ENCODE data around the gene PKD1L1. TPM values are rescaled to one million over a fixed set of nuclear protein-coding genes. Genes with fewer than 3 reads are reported as not detected.
"Not testable (repeated sequence)": the region's sequence is repeated elsewhere in the genome, so short reads cannot be mapped to it uniquely, and the experiment has no call there.

The PKD1L1 gene
- total RNA-seq, 4 donors from 2014 or later = 0.38 to 81.7 (median 0.82) TPM

- no peak for DNase-seq (ENCODE audit: low spot score)
- TF ChIP-seq CTCF (IDR thresholded peaks at IDR 0.05) = no peak
- no peak for ATAC-seq (ENCODE audit: low FRiP score)
Observed at GRCh38 chr7:47947355-47947749, 914 bp downstream of the PKD1L1 start.

DNA sequence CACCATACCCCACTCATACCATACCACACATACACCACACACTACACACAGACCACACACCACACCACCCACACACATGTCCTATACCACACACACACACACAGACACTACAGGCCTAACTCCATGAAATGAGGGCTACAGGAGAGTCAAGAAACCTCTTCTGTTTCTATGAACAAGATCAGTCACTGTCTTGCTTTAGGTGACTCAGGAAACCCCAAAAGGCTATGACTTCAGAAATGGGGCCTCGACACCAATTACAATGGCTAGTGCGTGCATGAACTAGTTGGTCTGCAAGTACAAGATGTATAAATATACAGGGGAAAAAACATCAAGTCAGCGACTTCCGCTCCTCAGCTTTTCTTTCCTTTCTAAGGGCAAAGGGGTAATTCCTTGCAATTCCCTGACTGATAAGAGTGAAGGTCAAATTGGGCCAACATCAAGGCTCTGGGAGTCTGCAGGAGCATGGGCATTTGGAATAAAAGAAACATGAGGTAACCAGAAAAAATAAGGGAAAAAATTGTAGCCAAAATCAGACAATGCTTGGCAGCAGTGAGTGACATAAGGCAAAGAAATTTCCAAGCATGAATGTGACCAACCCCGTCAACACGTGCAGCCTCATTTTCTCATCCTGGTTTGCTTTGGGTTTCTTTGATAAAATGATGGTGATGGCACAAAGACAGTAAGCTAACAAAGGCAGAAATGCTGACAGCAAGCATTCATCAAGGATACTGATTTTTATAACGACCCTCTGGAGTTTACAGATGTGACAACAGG is 1.5 kb downstream of the PKD1L1 start:
- DNase-seq (ENCODE audit: low spot score) (no peak), ATAC-seq (ENCODE audit: low FRiP score) (no peak)

GRCh38 chr7:47945261-47946015 is 2.8 kb downstream of the PKD1L1 start:
- DNase-seq (ENCODE audit: low spot score) = peak; percentile 100
- TF ChIP-seq CTCF (IDR thresholded peaks at IDR 0.05) = peak in 1 of 3 donors; percentile 30
- ATAC-seq (ENCODE audit: low FRiP score) = no peak

More for the DNA sequence above, 1.5 kb downstream of the PKD1L1 start:
- no peak for TF ChIP-seq CTCF (IDR thresholded peaks at IDR 0.05)

DNA sequence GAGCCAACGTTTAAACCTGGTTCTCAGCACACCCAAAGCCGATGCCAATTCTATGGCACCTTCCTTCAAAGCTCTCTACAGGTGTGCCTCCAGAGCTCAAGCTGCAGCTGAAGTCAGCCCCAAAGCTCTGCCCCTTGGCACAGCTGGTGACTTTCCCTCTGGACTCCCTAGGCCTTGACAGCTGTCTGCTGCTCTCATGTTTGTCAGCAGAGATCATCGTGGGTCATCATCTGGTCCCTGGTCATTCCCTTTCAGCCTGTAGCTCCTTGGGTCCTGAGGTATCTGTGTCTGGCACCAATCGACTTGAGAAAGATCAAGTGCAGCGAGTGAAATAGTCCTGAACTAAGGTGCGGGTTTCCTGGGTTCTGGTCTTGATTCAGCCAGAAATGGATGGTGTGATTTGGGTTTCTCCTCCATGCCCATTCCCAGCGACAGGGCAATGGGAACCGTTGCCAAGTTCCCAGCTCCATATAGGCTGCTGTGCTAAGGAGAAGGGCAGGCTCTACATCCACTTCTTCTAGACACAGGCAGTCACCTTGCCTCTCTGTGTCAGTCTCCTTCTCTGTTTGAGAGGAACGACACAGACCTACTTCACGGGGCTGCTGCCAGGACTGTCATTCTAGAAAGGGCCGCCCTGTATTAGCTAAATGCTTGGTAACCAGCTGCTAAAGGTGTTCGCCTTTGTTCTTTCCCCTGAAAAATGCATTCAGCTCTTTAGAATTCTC is 3.6 kb downstream of the PKD1L1 start:
- ATAC-seq (ENCODE audit: low FRiP score) (no peak), DNase-seq (ENCODE audit: low spot score) (no peak)
- no peak for TF ChIP-seq CTCF (IDR thresholded peaks at IDR 0.05)

- no peak for ATAC-seq (ENCODE audit: low FRiP score)
- no peak for TF ChIP-seq CTCF (IDR thresholded peaks at IDR 0.05)
- DNase-seq (ENCODE audit: low spot score) = no peak
Observed at GRCh38 chr7:47943676-47944474, 4.4 kb downstream of the PKD1L1 start.

GRCh38 chr7:47942651-47943050 is 5.6 kb downstream of the PKD1L1 start:
- not testable (repeated sequence) for DNase-seq (ENCODE audit: low spot score); ATAC-seq (ENCODE audit: low FRiP score)
